Stimulated activated CD8-positive, alpha-beta memory T cell treated with anti-CD3 and anti-CD28 coated beads, Interleukin-7, amount 100 ng/mL, for 24 hours (primary cell): ENCODE results near the gene ASXL2.
A peak's percentile ranks its signal among the peaks of the same experiment; 100 is the strongest.
"Not testable (repeated sequence)": the region's sequence is repeated elsewhere in the genome, so short reads cannot be mapped to it uniquely, and the experiment has no call there.

Source experiments
- DNase-seq: peaks from one replicate; pipeline ENCODE4 v3.0.0-alpha.2; 2020; ENCODE audit warnings: low read depth

Gene ASXL2

GRCh38 chr2:25878361-25879132 is at the start of gene ASXL2:
Gene ASXL2, minus strand, starts transcription at chr2:25878487. Its CDS starts 265 bp downstream, at chr2:25878222.
- DNase-seq = peak; percentile 95

- no peak for DNase-seq
Measured at GRCh38 chr2:25926984-25927756, 48.9 kb upstream of the ASXL2 start.

GRCh38 chr2:25922501-25922900 is 44.2 kb upstream of the ASXL2 start:
- no peak for DNase-seq

GRCh38 chr2:25920786-25921415 is 42.6 kb upstream of the ASXL2 start:
- DNase-seq = no peak

GRCh38 chr2:25920336-25920735 is 42.0 kb upstream of the ASXL2 start:
- DNase-seq = no peak

GRCh38 chr2:25917832-25918231 is 39.5 kb upstream of the ASXL2 start:
- no peak for DNase-seq

GRCh38 chr2:25917411-25917810 is 39.1 kb upstream of the ASXL2 start:
- DNase-seq = not testable (repeated sequence)

- DNase-seq = peak; percentile 17
Measured at GRCh38 chr2:25915944-25916772, 37.9 kb upstream of the ASXL2 start.

- DNase-seq = not testable (repeated sequence)
Measured at GRCh38 chr2:25915411-25915810, 37.1 kb upstream of the ASXL2 start.

GRCh38 chr2:25913696-25913973 is 35.3 kb upstream of the ASXL2 start:
- not testable (repeated sequence) for DNase-seq

- DNase-seq = no peak
Measured at GRCh38 chr2:25912851-25913695, 34.8 kb upstream of the ASXL2 start.

- not testable (repeated sequence) for DNase-seq
Measured at GRCh38 chr2:25909574-25909973, 31.3 kb upstream of the ASXL2 start.

- no peak for DNase-seq
Measured at GRCh38 chr2:25905126-25905525, 26.8 kb upstream of the ASXL2 start.

- no peak for DNase-seq
Measured at GRCh38 chr2:25903216-25903776, 25.0 kb upstream of the ASXL2 start.

- no peak for DNase-seq
Measured at GRCh38 chr2:25899404-25899970, 21.2 kb upstream of the ASXL2 start.

GRCh38 chr2:25897506-25897905 is 19.2 kb upstream of the ASXL2 start:
- no peak for DNase-seq

GRCh38 chr2:25896308-25896707 is 18.0 kb upstream of the ASXL2 start:
- DNase-seq = not testable (repeated sequence)

GRCh38 chr2:25895610-25896009 is 17.3 kb upstream of the ASXL2 start:
- no peak for DNase-seq

GRCh38 chr2:25895018-25895417 is 16.7 kb upstream of the ASXL2 start:
- no peak for DNase-seq

GRCh38 chr2:25894135-25894830 is 16.0 kb upstream of the ASXL2 start:
- no peak for DNase-seq
